ENCODE data around the gene MYBPHL. TPM values are rescaled to one million over a fixed set of nuclear protein-coding genes. Genes with fewer than 3 reads are reported as not detected.

Gene MYBPHL, protein sequence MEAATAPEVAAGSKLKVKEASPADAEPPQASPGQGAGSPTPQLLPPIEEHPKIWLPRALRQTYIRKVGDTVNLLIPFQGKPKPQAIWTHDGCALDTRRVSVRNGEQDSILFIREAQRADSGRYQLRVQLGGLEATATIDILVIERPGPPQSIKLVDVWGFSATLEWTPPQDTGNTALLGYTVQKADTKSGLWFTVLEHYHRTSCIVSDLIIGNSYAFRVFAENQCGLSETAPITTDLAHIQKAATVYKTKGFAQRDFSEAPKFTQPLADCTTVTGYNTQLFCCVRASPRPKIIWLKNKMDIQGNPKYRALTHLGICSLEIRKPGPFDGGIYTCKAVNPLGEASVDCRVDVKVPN
- total RNA-seq, result not detected

DNA sequence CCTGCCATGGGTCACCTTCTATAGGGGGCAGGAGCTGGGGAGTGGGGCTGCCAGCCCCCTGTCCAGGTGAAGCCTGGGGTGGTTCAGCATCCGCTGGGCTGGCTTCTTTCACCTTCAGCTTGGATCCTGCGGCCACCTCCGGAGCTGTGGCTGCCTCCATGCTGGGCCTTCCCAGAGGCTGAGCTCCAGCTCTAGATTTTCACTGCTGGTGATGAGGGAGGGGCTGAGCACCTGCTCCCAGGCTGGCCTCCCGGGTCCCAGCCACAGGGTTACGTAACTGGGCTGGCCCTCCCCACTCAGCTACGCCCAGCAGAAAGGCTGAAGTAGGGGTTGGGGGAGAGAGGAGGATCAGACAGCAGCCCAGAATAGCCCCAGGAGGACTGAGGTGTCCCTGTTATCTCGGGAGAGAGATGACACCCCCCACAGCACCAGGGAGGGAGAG, at the start of gene MYBPHL:
MYBPHL (minus strand) TSS at position 180 of the 442 bp plus-strand sequence; CDS start at position 160, 20 bp downstream.
- H3K27me3 ChIP-seq (ENCODE audit: insufficient read depth, low read length), result no peaks in the 10 kb centered on the region
- H3K9me3 ChIP-seq (ENCODE audit: low read depth, low read length), result no peaks in the 10 kb centered on the region
- peaks cover 17% of the 10 kb centered on the region for H3K4me1 ChIP-seq (ENCODE audit: insufficient read depth, low read length)
- no peak within 1 kb of the TSS for H3K4me3 ChIP-seq (ENCODE audit: low read length)

DNA sequence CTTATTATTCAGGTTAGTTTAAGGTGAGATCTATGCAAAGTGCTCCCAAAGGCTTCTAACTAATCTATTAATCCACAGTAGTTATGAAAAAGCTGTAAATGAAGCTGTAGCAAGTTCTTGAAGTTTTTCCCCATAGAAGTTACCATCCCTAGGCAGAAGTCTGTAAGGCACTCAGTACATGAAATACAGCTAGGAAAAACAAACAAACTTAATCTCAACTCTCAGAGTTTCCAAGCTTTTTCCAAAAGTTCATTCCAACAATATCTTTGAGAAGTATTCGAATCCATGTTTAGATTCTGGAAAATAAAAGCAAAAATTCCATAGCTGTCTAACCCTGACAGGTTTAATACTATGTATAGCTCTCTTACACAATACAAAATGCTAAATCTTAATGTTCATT, 49.7 kb upstream of the MYBPHL start:
- Histone ChIP-seq H3K9me3 (ENCODE audit: low read depth, low read length) (no peaks in the 10 kb centered on the region), H3K4me1 (ENCODE audit: insufficient read depth, low read length) (peaks cover 14% of the 10 kb centered on the region), H3K4me3 (ENCODE audit: low read length) (no peak overlapping the region), H3K27me3 (ENCODE audit: insufficient read depth, low read length) (no peaks in the 10 kb centered on the region)

DNA sequence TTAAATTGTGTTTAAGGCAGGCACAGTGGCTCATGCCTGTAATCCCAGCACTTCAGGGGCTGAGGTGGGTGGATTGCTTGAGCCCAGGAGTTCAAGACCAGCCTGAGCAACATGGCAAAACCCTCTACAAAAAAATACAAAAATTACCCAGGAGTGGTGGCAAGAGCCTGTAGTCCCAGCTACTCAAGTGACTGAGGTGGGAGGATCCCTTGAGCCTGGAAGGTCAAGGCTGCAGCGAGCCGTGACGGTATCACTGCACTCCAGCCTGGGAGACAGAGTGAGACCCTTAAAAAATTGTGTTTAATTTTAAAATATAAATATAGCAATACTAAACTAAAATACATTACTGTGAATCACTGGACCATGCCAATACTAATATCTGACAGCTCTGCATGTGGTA, 48.1 kb upstream of the MYBPHL start:
- Histone ChIP-seq H3K4me1 (ENCODE audit: insufficient read depth, low read length) (no peaks in the 10 kb centered on the region), H3K4me3 (ENCODE audit: low read length) (no peak overlapping the region), H3K27me3 (ENCODE audit: insufficient read depth, low read length) (no peaks in the 10 kb centered on the region), H3K9me3 (ENCODE audit: low read depth, low read length) (no peaks in the 10 kb centered on the region)

DNA sequence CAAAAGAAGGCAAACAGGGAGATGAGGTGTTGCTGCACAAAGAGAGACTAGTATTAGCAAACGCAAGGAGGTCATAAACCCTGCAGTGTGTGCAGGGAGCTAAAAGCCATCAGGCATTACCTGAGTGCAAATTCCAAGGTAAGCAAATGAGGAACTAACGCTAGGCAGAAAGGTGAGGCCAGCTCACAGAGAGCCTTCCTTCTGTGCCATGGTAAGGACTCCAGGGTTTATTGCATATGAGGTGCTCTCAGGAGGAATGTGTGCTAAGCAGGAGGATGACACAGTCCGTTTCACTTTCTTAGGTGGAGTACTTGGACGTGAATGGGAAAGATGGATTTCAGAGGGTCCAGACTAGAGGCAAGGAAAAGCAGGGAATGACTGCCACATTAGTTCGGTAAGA, 44.6 kb upstream of the MYBPHL start:
- no peaks in the 10 kb centered on the region for H3K4me1 ChIP-seq (ENCODE audit: insufficient read depth, low read length)
- no peaks in the 10 kb centered on the region for H3K9me3 ChIP-seq (ENCODE audit: low read depth, low read length)
- H3K27me3 ChIP-seq (ENCODE audit: insufficient read depth, low read length), result no peaks in the 10 kb centered on the region
- H3K4me3 ChIP-seq (ENCODE audit: low read length), result no peak overlapping the region

DNA sequence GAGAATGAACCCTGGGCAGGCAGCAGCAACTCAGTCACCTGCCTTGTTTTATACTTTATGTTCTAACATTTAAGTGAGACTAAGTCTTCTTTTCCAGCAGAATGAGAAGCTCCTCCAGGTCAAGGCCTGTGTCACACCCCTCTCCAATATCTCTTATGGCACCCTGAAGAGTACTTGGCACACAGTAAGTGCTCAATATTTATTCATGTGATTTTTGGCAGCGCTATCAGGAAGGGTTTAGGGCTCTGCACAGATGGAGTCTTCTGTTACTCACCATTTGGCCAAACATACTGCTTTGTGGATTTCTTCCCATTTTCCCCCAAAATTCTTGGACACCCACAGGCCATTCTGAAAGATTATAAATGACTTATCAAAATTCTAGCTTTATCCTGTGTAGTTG, 43.8 kb upstream of the MYBPHL start:
- Histone ChIP-seq H3K9me3 (ENCODE audit: low read depth, low read length) (no peaks in the 10 kb centered on the region), H3K4me1 (ENCODE audit: insufficient read depth, low read length) (no peaks in the 10 kb centered on the region), H3K27me3 (ENCODE audit: insufficient read depth, low read length) (no peaks in the 10 kb centered on the region), H3K4me3 (ENCODE audit: low read length) (no peak overlapping the region)

DNA sequence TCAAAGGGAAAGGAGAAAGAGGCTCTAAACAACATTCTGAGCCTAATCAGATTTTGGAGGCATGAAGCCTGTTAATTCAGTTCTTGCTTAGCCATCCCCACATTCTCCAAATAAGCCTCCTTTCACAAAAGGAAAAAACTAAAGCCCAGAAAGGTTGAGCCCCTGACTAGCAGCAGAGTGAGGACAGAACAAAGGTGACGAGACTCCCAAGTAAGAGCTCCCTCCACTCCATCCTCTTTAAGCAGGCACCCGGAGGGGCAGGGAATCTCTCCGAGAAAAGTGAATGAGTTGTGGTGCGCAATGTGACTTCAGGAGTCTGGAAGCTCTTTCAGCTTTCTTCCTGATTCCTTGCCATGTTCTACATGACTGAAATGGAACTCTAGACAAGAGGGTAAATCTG, 43.4 kb upstream of the MYBPHL start:
- Histone ChIP-seq H3K4me1 (ENCODE audit: insufficient read depth, low read length) (no peaks in the 10 kb centered on the region), H3K4me3 (ENCODE audit: low read length) (no peak overlapping the region), H3K27me3 (ENCODE audit: insufficient read depth, low read length) (no peaks in the 10 kb centered on the region), H3K9me3 (ENCODE audit: low read depth, low read length) (no peaks in the 10 kb centered on the region)

DNA sequence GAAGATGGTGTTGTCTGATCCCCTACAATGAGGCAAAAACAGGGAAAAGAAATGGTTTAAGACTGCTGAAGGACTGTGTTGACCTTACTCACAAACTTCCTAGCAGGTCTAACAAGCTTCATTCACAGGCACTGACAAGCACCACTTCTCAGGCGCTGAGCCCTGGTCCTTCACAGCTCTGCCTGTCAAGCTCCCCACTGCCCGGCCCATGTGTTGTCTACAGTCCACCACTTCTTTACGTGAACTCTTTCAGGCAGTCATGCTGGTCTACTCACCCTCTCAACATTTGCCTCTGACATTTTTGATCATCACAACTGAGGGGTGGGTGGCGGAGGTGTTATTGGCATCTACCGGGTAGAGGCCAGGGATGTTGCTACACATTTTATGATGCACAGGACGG, 40.7 kb upstream of the MYBPHL start:
- no peaks in the 10 kb centered on the region for H3K9me3 ChIP-seq (ENCODE audit: low read depth, low read length)
- no peak overlapping the region for H3K4me3 ChIP-seq (ENCODE audit: low read length)
- no peaks in the 10 kb centered on the region for H3K27me3 ChIP-seq (ENCODE audit: insufficient read depth, low read length)
- no peaks in the 10 kb centered on the region for H3K4me1 ChIP-seq (ENCODE audit: insufficient read depth, low read length)

DNA sequence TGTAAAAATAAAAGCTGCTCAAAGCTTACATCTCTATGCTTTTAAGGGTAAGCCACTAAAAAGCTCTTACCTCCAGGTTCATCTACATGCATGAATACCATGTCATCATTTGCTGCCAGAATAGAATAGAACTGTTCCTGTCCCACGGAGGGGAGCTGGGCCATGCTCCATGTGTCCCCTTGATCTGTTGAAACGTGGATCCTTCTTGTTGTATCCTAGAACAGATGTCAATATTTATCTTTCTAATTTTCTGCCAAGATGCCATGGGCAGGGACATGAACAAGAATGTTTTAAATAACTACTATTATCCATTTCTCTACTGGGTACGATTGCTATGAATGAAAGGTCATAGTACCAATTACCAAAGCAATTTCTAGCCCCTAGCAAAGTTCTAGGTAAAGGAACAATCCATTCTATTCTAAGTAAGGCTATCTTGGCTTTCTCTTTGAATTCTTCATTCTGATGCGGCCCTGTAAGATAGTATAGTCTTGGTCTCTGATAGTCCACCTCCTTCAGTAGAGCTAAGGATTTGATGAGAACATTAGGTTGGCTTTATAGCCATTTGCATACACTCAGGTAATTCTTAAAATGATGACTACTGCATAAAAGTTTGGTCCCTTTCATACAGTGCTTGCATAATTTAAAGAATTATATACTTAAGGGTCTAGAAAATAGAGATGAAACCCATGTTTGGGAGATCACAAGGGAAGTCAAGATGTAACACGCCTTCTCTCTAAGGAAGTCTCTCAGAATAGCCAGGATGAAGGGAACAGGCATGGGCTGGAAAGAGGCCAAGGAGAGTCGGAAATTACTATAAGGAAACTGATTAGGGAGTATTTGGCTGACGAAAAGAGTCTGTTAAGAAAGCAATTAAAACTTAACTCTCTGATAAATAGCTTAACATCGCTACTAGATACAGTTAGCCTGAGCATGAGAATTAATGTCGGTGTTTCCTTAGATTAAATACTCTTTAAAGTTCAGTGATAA, 35.4 kb upstream of the MYBPHL start:
- Histone ChIP-seq H3K9me3 (ENCODE audit: low read depth, low read length) (no peaks in the 10 kb centered on the region), H3K4me3 (ENCODE audit: low read length) (no peak overlapping the region), H3K4me1 (ENCODE audit: insufficient read depth, low read length) (no peaks in the 10 kb centered on the region), H3K27me3 (ENCODE audit: insufficient read depth, low read length) (no peaks in the 10 kb centered on the region)

DNA sequence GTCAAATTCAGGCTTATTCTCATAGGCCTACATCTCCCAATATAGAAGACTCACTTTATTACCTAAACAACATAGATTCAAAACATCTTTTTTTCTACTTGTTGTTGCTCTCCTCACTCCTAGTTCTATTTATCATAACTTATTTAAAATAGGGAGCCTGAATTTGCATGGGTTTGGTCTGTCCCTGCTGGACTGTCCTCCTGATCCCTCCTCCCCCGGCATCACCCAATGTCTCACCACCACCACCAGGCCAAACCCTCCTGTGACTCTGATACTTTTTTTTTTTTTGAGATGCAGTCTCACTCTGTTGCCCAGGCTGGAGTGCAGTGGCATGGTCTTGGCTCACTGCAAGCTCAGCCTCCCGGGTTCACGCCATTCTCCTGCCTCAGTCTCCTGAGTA, 31.8 kb upstream of the MYBPHL start:
- Histone ChIP-seq H3K27me3 (ENCODE audit: insufficient read depth, low read length) (no peaks in the 10 kb centered on the region), H3K4me1 (ENCODE audit: insufficient read depth, low read length) (no peaks in the 10 kb centered on the region), H3K9me3 (ENCODE audit: low read depth, low read length) (no peaks in the 10 kb centered on the region), H3K4me3 (ENCODE audit: low read length) (no peak overlapping the region)

DNA sequence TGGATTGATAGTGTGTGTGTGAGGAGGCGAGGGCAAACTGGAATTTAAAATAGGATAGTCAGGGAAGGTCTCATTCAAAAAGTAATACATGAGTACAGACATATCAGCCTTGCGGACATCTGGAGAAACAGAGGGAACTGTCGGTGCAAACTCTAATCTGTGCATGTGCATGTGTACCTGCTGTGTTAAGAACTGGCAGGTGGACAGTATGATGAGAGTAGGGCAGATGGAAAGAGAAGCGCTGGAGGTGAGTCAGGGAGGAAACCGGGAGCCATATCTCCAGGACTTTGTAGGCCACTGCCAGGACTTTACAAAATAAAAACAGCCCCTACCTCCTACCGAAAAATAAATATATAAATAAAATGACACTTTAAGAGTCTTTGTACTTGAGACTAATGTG, 31.3 kb upstream of the MYBPHL start:
- no peak overlapping the region for H3K4me3 ChIP-seq (ENCODE audit: low read length)
- no peaks in the 10 kb centered on the region for H3K9me3 ChIP-seq (ENCODE audit: low read depth, low read length)
- no peaks in the 10 kb centered on the region for H3K4me1 ChIP-seq (ENCODE audit: insufficient read depth, low read length)
- no peaks in the 10 kb centered on the region for H3K27me3 ChIP-seq (ENCODE audit: insufficient read depth, low read length)

DNA sequence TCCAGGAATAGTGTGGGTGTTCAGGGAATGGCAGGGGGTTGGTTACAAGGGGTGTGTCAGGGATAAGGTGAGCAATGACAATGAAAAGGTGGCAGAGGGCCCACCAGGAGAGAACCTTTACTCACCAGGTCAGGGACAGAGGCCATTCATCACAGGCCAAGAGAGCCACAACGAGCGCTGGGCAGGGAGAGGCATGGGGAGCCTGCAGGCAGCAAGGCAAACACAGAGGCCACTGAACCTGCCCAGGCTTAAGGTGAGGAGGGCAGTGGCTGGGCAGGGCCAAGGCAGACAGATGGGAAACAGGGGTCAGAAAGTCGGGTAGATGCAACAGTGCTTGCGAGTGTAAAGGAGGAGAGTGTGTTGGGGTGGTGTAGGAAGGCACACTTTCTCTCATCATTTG, 28.3 kb upstream of the MYBPHL start:
- no peaks in the 10 kb centered on the region for H3K4me1 ChIP-seq (ENCODE audit: insufficient read depth, low read length)
- peaks cover 16% of the 10 kb centered on the region for H3K9me3 ChIP-seq (ENCODE audit: low read depth, low read length)
- no peaks in the 10 kb centered on the region for H3K27me3 ChIP-seq (ENCODE audit: insufficient read depth, low read length)
- no peak overlapping the region for H3K4me3 ChIP-seq (ENCODE audit: low read length)

DNA sequence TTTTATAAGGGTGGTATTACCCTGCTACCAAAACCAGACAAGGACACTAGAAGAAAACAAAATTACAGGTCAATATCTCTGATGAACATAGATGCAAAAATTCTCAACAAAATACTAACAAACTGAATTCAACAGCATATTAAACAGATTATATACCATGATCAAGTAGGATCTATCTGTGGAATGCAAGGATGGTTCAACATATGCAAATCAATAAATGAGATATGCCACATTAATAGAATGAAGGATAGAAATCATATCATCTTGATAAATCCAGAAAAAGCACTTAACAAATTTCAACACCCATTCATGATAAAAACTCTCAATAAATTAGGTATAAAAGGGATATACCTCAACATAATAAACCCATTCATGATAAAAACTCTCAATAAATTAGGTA, 24.3 kb upstream of the MYBPHL start:
- Histone ChIP-seq H3K4me3 (ENCODE audit: low read length) (no peak overlapping the region), H3K27me3 (ENCODE audit: insufficient read depth, low read length) (no peaks in the 10 kb centered on the region), H3K9me3 (ENCODE audit: low read depth, low read length) (peaks cover 16% of the 10 kb centered on the region), H3K4me1 (ENCODE audit: insufficient read depth, low read length) (no peaks in the 10 kb centered on the region)

DNA sequence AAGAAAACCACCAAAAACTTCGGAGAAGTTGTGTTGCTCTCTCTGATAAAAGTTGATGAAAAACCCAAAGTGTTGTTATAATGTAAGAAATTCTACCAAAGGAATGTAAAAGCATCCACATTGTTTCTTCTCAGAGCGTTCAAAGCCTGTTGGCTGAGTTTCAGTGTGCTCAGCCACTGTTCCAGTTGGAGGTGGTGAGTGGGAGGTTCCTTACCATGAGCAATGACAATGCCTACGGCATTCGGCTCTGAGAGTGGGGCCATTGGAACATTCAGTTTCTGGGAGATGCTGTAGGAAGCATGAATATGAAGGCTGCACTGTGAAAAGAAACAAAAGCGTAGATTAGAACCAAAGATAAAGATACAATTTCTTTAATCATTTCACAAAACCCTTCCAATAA, 20.5 kb upstream of the MYBPHL start:
- no peak overlapping the region for H3K4me3 ChIP-seq (ENCODE audit: low read length)
- H3K4me1 ChIP-seq (ENCODE audit: insufficient read depth, low read length), result no peaks in the 10 kb centered on the region
- H3K27me3 ChIP-seq (ENCODE audit: insufficient read depth, low read length), result no peaks in the 10 kb centered on the region
- H3K9me3 ChIP-seq (ENCODE audit: low read depth, low read length), result peaks cover 16% of the 10 kb centered on the region

DNA sequence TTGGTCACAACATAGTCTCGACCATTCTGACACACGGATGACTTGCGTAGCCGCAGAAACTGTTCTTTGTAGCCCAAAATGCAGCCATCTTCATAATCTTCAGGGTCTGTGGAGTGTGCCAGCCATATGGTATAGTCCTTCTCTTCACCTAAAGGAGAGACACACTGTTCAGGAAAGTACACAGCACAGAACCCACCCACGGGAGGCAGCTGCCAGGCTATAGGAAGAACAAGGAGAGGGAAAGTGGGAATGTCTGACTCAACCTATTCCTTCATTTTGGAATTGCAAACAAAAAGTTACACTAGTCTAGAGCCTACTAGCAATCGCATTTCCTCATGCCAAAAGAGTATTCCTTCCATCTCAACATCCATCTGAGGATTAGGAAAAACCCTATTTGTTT, 16.2 kb upstream of the MYBPHL start:
- H3K4me3 ChIP-seq (ENCODE audit: low read length), result no peak overlapping the region
- no peaks in the 10 kb centered on the region for H3K9me3 ChIP-seq (ENCODE audit: low read depth, low read length)
- no peaks in the 10 kb centered on the region for H3K27me3 ChIP-seq (ENCODE audit: insufficient read depth, low read length)
- H3K4me1 ChIP-seq (ENCODE audit: insufficient read depth, low read length), result no peaks in the 10 kb centered on the region

DNA sequence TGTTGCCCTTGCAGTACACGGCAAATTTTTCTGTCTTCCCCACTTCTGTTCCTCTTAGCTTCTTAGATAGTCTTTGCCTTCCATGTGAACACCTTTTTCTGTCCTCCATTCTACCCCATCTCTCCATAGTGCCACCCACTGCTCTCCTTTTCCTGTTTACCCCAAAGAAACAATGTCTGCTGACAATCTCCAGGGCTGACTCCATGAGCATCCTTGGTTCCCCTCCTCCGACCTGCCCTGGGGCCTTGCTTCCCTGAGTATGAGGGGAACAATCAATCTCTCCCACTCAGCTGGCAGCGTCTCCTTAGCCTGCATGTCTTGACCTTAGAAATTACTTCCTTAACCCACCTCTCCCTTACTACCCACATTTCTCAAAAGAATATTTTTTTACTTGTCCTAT, 12.3 kb upstream of the MYBPHL start:
- Histone ChIP-seq H3K9me3 (ENCODE audit: low read depth, low read length) (no peaks in the 10 kb centered on the region), H3K4me1 (ENCODE audit: insufficient read depth, low read length) (no peaks in the 10 kb centered on the region), H3K27me3 (ENCODE audit: insufficient read depth, low read length) (no peaks in the 10 kb centered on the region), H3K4me3 (ENCODE audit: low read length) (no peak overlapping the region)

Measured in mononuclear cell (primary cell).